Heart left ventricle (tissue), 16 donors: Measurements from ENCODE around the gene CCDC127. TPM values are rescaled to one million over a fixed set of nuclear protein-coding genes. Genes with fewer than 3 reads are reported as not detected.
A peak's percentile ranks its signal among the peaks of the same experiment; 100 is the strongest.

Source experiments
- ATAC-seq, 4 donors: fragments of 200-7000 bp; cut with Tn5 transposase; one replicate each; pipeline ENCODE4 v1.9.1; 2020 to 2022; ENCODE audit warnings: moderate library complexity in 4 of 4, mild to moderate bottlenecking in 3 of 4, moderate number of reproducible peaks in 1 of 4
- DNase-seq, 5 donors: peaks; one replicate each; pipeline ENCODE4 v3.0.0-alpha.2; 2020
- H3K27ac ChIP-seq, 12 donors: fragments of 200-600 bp; sonication (generic) in 4 of 12; one replicate each; pipeline versions ENCODE4 v1.5.0 to v1.8.0; 2016 to 2022; ENCODE audit warnings: mild to moderate bottlenecking in 2 of 12
- H3K27me3 ChIP-seq, 9 donors: fragments of 200-600 bp; sonication (generic) in 2 of 9; one replicate each; pipeline versions ENCODE4 v1.5.1 to v1.8.0; 2016 to 2022; ENCODE audit warnings: mild to moderate bottlenecking in 3 of 9
- H3K36me3 ChIP-seq, 9 donors: fragments of 200-600 bp; sonication (generic) in 2 of 9; one replicate each; pipeline versions ENCODE4 v1.5.0 to v1.8.0; 2018 to 2022; ENCODE audit warnings: mild to moderate bottlenecking in 2 of 9
- H3K4me1 ChIP-seq, 12 donors: fragments of 200-600 bp; sonication (generic) in 4 of 12; one replicate each; pipeline versions ENCODE4 v1.5.0 to v1.8.0; 2016 to 2022; ENCODE audit warnings: mild to moderate bottlenecking in 3 of 12
- H3K4me3 ChIP-seq, 12 donors: fragments of 200-600 bp; sonication (generic) in 4 of 12; one replicate each; pipeline versions ENCODE4 v1.5.0 to v1.8.0; 2017 to 2022; ENCODE audit warnings: mild to moderate bottlenecking in 9 of 12, moderate library complexity in 4 of 12
- H3K9me3 ChIP-seq, 12 donors: fragments of 200-600 bp; sonication (generic) in 4 of 12; one replicate each; pipeline versions ENCODE4 v1.5.0 to v1.8.0; 2016 to 2022; ENCODE audit warnings: mild to moderate bottlenecking in 1 of 12
- POLR2A ChIP-seq, 2 donors: fragments of 450-650 bp; IDR thresholded peaks; one replicate each; pipeline ENCODE4 v1.6.1; 2017; ENCODE audit warnings: antibody characterized with exemption in 2 of 2, mild to moderate bottlenecking in 2 of 2, moderate library complexity in 2 of 2
- WGBS, 4 donors: extraction: QIAGEN DNeasy Blood & Tissue Kit in 2 of 4; methylation state at CpG; one replicate each; pipeline versions ENCODE4 v1.1.5 to v1.1.7; 2013 to 2018; 5-methylcytosine and 5-hydroxymethylcytosine counted together
- intact Hi-C, 10 donors: fragments of 100-400 bp; cut with DNase I; formaldehyde crosslinking; loops; one replicate each; pipeline versions ENCODE4 v1.11.1 to v1.14.2; 2022
- polyA plus RNA-seq, 2 donors: library from polyadenylated mRNA; stranded (reverse); fragments of 200-250 nt; gene quantifications; one replicate each; pipeline ENCODE4 v1.2.3, GENCODE V29; 2013
- total RNA-seq, 9 donors: library from RNA; depleted of rRNA in 2 of 9; stranded (reverse); fragments of >200 nt in 2 of 9; fragmentation: NEBNext Ultra II Directional in 3 of 9; extraction: Animal tissue kit (Norgen Biotek cat#: 25700) in 3 of 9; gene quantifications; one replicate each; pipeline versions ENCODE4 v1.1.0 to v1.2.4, GENCODE V29; 2016 to 2023
- TF ChIP-seq, protein P1 (sequence below), 12 donors: fragments of 200-600 bp; sonication (generic) in 4 of 12; IDR thresholded peaks; one replicate each; pipeline versions ENCODE4 v1.5.0 to v1.8.0; 2018 to 2022; ENCODE audit warnings: antibody characterized with exemption in 12 of 12, mild to moderate bottlenecking in 5 of 12
- donor health status: ischemic (EF 13 %, LVEDD 7.1; RV severe dilation, severe dysfunction).
- donor health status: healthy with polysubstance abuse.
- donor health status: DM: no; HTN: yes; CAD: no.
- donor health status: DM: no; HTN: no; CAD: no.
- donor health status: ischemic (EF 25% LVEDD 6.9; RV normal size, moderate dysfunction).
- donor health status: ischemic (EF 25% LVEDD 5.7; RV mildly dilated, moderate dysfunction).
- donor health status: healthy.
- donor health status: DM: yes; HTN: yes; CAD: no.
- donor health status: ischemic (EF 35%, LVEDD 5.7; RV mildly dilated, moderate dysfunction).
- donor health status: nonischemic (EF 11% LVEDD 7.7; RV severe dilation, severe dysfunction).
- donor health status: DM: yes; HTN: yes; CAD: no.
- donor health status: PGD.
- donor health status: ischemic (EF 29% LVEDD 5.4; RV normal size, mild dysfunction).
- donor health status: nonischemic (EF 23%, LVEDD 6.1; RV moderate dilation, normal function).

CCDC127 gene
- total and polyA plus RNA-seq, 11 donors, result 4.8 to 10.3 (median 7.5) TPM

DNA sequence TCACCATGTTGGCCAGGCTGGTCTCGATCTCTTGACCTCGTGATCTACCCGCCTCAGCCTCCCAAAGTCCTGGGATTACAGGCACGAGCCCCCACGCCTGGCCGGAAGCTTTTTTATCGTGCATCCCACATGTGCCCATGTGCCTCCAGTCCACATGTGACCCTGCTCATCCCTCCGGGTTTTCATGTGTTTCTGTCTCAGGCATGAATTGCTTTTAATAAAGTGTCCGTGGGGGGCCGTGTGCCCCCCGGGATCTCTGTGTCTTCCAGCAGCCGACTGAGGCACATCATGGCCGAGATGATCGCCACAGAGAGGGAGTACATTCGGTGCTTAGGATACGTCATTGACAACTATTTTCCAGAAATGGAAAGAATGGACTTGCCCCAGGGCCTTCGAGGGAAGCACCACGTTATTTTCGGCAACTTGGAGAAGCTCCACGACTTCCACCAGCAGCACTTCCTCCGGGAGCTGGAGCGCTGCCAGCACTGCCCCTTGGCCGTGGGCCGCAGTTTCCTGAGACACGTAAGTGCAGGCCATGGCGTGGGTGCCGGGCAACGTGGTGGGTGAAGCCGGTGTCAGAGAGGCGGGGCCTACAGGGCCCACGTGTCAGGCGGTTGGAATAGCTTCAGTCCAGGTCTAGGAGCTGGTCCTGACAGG is 48.8 kb downstream of the CCDC127 start:
- WGBS, 4 donors, result 41 to 54% (median 47%) methylated on average over 24 to 32 of the region's 32 CpGs
- Histone ChIP-seq H3K4me1 (peaks cover 0 to 17% (median 8%) of the 10 kb centered on the region in 12 donors), H3K9me3 (no peaks in the 10 kb centered on the region), H3K4me3 (no peak overlapping the region), H3K36me3 (no peaks in the 10 kb centered on the region), H3K27ac (peak overlapping the region in 2 of 12 donors; percentile 8 to 40), H3K27me3 (no peaks in the 10 kb centered on the region)
- DNase-seq (peak in 4 of 5 donors; percentile 69 to 84 (median 75)), ATAC-seq (peak; percentile 51 to 91 (median 85))
- intact Hi-C loops, result no loop called here
- no peak for TF ChIP-seq POLR2A (IDR thresholded peaks at IDR 0.05)
- TF ChIP-seq, protein P1, sequence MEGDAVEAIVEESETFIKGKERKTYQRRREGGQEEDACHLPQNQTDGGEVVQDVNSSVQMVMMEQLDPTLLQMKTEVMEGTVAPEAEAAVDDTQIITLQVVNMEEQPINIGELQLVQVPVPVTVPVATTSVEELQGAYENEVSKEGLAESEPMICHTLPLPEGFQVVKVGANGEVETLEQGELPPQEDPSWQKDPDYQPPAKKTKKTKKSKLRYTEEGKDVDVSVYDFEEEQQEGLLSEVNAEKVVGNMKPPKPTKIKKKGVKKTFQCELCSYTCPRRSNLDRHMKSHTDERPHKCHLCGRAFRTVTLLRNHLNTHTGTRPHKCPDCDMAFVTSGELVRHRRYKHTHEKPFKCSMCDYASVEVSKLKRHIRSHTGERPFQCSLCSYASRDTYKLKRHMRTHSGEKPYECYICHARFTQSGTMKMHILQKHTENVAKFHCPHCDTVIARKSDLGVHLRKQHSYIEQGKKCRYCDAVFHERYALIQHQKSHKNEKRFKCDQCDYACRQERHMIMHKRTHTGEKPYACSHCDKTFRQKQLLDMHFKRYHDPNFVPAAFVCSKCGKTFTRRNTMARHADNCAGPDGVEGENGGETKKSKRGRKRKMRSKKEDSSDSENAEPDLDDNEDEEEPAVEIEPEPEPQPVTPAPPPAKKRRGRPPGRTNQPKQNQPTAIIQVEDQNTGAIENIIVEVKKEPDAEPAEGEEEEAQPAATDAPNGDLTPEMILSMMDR (IDR thresholded peaks at IDR 0.05), result no peak

DNA sequence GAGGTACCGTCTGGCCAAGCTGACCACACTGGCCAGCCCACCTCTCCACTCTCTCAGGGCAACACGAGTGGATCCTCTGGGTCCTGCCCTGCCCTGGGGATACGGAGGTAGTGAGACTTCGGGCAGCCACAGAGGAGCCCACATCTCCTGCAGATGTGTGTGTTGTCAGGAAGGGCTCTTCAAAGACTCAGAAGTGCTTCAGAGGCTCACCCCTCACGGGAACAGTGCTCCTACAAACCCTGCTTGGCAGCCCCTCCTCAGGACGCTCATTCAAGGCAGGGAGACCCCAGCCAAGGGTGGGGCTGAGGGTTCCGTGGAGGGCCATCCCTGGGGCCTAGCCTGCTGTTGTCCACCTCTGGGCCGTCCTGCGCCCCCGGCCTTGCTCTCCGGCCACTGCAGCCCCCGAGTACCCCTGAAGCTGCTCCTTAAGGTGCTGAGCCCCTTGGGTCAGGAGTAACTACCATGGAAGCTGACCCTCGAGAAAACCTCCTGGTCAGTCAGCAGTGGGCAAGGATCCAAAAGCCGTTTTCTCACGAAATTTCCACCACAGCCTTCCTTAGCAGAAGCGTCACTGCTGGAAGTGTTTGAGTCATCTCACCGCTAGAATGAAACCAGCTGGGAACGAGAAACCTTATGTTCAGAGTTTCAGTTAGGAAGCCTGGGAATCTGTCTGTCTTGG is 49.8 kb downstream of the CCDC127 start:
- no peak for TF ChIP-seq POLR2A (IDR thresholded peaks at IDR 0.05)
- TF ChIP-seq, protein P1 (IDR thresholded peaks at IDR 0.05), result no peak
- ATAC-seq (peak in 1 of 4 donors; percentile 27), DNase-seq (peak in 1 of 5 donors; percentile 32)
- peaks cover 0 to 17% (median 8%) of the 10 kb centered on the region in 12 donors for H3K4me1 ChIP-seq
- no peaks in the 10 kb centered on the region for H3K36me3 ChIP-seq
- 65 to 79% (median 72%) methylated on average over 13 to 18 of the region's 18 CpGs for WGBS, 4 donors
- H3K4me3 ChIP-seq, result no peak overlapping the region
- H3K9me3 ChIP-seq, result no peaks in the 10 kb centered on the region
- H3K27ac ChIP-seq, result peak overlapping the region in 1 of 12 donors; percentile 40
- H3K27me3 ChIP-seq, result no peaks in the 10 kb centered on the region
- intact Hi-C loops, result no loop called here

DNA sequence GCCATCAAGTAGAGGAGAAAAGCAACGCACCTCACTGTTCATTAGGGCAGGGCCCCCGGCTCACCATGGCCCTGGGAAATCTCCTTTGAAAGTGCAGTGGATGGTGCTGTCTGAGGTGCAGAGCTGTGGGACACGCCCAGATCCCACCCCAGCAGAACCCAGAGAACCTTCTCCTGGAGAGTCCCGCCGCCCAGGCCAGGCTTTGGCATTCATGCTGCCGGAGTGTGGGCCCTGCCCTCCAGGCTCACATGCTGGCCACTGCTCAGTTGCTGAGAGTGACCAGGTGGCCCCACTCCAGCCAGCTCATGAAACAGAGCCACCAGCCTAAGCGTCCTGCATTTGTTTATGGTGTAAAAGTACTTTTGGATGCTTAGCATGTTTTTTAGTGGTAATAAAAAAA is 50.4 kb downstream of the CCDC127 start:
- WGBS, 4 donors, result 95 to 96% (median 95%) methylated on average over 7 of the region's 7 CpGs
- no peak for ATAC-seq
- Histone ChIP-seq H3K4me1 (peaks cover 0 to 17% (median 8%) of the 10 kb centered on the region in 12 donors), H3K9me3 (no peaks in the 10 kb centered on the region), H3K27ac (no peak overlapping the region), H3K4me3 (no peak overlapping the region), H3K27me3 (peaks cover 0 to 3% (median 0%) of the 10 kb centered on the region in 9 donors), H3K36me3 (no peaks in the 10 kb centered on the region)
- no peak for TF ChIP-seq POLR2A (IDR thresholded peaks at IDR 0.05)
- TF ChIP-seq, protein P1 (IDR thresholded peaks at IDR 0.05), result no peak
- DNase-seq, result peak in 1 of 5 donors; percentile 15
- intact Hi-C loops, result no loop called here
